Prostate gland (tissue), 2 donors: ENCODE results near the gene NAA80. TPM values are rescaled to one million over a fixed set of nuclear protein-coding genes. Genes with fewer than 3 reads are reported as not detected.

ENCODE experiments used
- DNase-seq: peaks from one replicate; pipeline ENCODE4 v3.0.0-alpha.2; 2019; ENCODE audit warnings: low spot score
- H3K27ac ChIP-seq, 2 donors: fragments of 200-600 bp; sonication (generic); 2 replicates each; pipeline ENCODE4 v1.5.1; 2017 to 2019
- H3K27me3 ChIP-seq: fragments of 200-600 bp; sonication (generic); replicated peaks from 2 replicates; pipeline ENCODE4 v1.5.1; 2019; ENCODE audit not compliant: insufficient read depth
- H3K36me3 ChIP-seq, 2 donors: fragments of 200-600 bp; sonication (generic); 1 replicate in 1 of 2; 2 replicates in 1 of 2; pipeline versions ENCODE4 v1.5.1 to v1.8.1; 2017 to 2019
- H3K4me1 ChIP-seq: fragments of 200-600 bp; sonication (generic); replicated peaks from 2 replicates; pipeline ENCODE4 v1.5.1; 2019
- H3K4me3 ChIP-seq, 2 donors: fragments of 200-600 bp; sonication (generic); 2 replicates each; pipeline ENCODE4 v1.5.1; 2017 to 2019
- H3K9me3 ChIP-seq: fragments of 200-600 bp; sonication (generic); 2 replicates; pipeline ENCODE4 v1.5.1; 2017
- POLR2A ChIP-seq: fragments of 450-650 bp; IDR thresholded peaks from one replicate; pipeline ENCODE4 v1.6.1; 2016; ENCODE audit warnings: antibody characterized with exemption, mild to moderate bottlenecking
- POLR2AphosphoS5 ChIP-seq: sonication (generic); formaldehyde crosslinking; IDR thresholded peaks from one replicate; pipeline ENCODE4 v1.6.1; 2017; ENCODE audit warnings: antibody characterized with exemption
- WGBS: methylation state at CpG from one replicate; pipeline ENCODE4 v1.1.5; 2018; 5-methylcytosine and 5-hydroxymethylcytosine counted together
- intact Hi-C: fragments of 100-400 bp; cut with DNase I; formaldehyde crosslinking; loops from one replicate; pipeline ENCODE4 v1.14.2; 2022
- total RNA-seq, 2 donors: library from RNA; depleted of rRNA; stranded (reverse); fragments of >200 nt; gene quantifications; one replicate each; pipeline ENCODE4 v1.1.0, GENCODE V29; 2016
- TF ChIP-seq, protein P1 (sequence below), 4 experiments: fragments of 200-600 bp in 2 of 4; fragments of 450-650 bp in 2 of 4; sonication (generic) in 2 of 4; IDR thresholded peaks; 1 replicate in 3 of 4; 2 replicates in 1 of 4; pipeline ENCODE4 v1.5.1; 2016 to 2019; ENCODE audit warnings: antibody characterized with exemption in 4 of 4, mild to moderate bottlenecking in 2 of 4, moderate library complexity in 2 of 4

Gene NAA80
- total RNA-seq, 2 donors from 2014 or later, result 15.8 to 28.0 TPM

DNA sequence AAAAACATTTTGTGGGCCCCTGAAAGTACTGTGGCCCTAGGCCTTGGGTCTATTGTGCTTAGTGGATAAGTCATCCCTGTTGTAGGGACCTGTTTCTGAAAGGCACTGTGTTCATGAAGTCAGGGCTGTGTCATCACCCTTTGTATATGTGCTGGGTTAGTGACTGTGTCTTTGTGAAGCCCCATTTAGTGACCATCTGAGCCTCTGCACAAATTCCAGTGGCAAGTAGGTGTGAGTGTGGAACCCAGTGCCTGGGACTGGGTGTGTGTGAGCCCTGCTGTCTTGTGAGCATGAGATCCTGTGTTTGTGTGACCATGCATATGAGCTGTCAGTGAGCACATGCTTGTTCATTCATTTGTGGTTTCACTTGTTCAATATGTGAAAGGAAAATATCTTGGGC is 5.4 kb upstream of the NAA80 start:
- Histone ChIP-seq H3K4me1 (no peaks in the 10 kb centered on the region), H3K27ac (no peak overlapping the region), H3K4me3 (no peak overlapping the region), H3K9me3 (no peaks in the 10 kb centered on the region), H3K36me3 (no peaks in the 10 kb centered on the region), H3K27me3 (no peaks in the 10 kb centered on the region)
- intact Hi-C loops, result no loop called here
- DNase-seq, result no peak
- TF ChIP-seq, protein P1, sequence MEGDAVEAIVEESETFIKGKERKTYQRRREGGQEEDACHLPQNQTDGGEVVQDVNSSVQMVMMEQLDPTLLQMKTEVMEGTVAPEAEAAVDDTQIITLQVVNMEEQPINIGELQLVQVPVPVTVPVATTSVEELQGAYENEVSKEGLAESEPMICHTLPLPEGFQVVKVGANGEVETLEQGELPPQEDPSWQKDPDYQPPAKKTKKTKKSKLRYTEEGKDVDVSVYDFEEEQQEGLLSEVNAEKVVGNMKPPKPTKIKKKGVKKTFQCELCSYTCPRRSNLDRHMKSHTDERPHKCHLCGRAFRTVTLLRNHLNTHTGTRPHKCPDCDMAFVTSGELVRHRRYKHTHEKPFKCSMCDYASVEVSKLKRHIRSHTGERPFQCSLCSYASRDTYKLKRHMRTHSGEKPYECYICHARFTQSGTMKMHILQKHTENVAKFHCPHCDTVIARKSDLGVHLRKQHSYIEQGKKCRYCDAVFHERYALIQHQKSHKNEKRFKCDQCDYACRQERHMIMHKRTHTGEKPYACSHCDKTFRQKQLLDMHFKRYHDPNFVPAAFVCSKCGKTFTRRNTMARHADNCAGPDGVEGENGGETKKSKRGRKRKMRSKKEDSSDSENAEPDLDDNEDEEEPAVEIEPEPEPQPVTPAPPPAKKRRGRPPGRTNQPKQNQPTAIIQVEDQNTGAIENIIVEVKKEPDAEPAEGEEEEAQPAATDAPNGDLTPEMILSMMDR (IDR thresholded peaks at IDR 0.05), result no peak
- TF ChIP-seq POLR2AphosphoS5 (no peak), POLR2A (no peak)

DNA sequence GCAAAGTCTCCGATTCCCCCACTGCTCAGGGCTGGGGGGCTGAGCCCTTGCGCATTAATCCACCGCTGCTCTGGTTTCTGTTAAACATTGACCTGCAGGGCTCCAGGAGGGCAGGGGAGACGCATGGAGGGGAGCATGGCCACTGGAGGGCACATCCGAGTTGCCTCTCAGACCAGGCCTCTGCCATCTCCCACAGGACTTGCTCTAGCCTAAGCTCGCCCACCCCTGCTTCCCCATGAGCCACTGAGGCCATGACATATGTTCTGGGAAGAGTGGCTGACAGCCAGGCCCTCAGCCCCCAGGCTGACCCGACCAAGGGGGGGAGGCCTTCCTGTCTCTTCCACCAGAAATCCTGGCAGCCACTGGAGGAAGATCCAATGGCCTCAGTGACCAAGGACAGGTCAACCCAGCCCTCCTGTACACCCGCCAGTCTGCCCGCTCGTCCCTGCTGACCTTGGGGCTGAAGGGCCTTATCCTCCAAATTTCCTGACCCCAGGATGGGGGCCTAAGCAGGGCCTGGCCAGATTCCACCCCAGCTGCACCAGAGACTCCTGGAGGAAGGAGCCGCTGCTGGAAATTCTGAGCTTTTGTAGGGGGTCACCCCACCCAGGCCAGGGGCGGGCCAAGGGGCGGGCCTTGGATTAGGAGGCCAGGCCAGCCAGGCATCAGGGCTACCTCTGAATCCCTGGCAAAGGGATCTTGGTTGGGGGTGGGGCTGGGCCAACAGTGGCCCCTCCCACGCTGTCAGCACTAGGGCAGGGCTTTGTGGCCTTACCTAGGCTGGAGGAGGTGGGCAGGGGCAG is 4.0 kb upstream of the NAA80 start, which contains the start of gene HYAL1:
TSS of gene HYAL1 (minus strand) at position 562 of the 803 bp plus-strand sequence. CDS start 618 bp downstream, outside the sequence.
- peaks cover 7% of the 10 kb centered on the region for H3K4me1 ChIP-seq
- no peaks in the 10 kb centered on the region for H3K36me3 ChIP-seq
- peak within 1 kb of the TSS in 1 of 2 donors; percentile 32 for H3K27ac ChIP-seq
- TF ChIP-seq, protein P1 (IDR thresholded peaks at IDR 0.05), result no peak
- TF ChIP-seq POLR2AphosphoS5 (no peak), POLR2A (no peak)
- no peaks in the 10 kb centered on the region for H3K27me3 ChIP-seq
- WGBS, result 53% methylated on average over 13 of the region's 14 CpGs
- DNase-seq, result no peak
- no peak within 1 kb of the TSS for H3K4me3 ChIP-seq
- intact Hi-C loops, result no loop called here
- H3K9me3 ChIP-seq, result no peaks in the 10 kb centered on the region

DNA sequence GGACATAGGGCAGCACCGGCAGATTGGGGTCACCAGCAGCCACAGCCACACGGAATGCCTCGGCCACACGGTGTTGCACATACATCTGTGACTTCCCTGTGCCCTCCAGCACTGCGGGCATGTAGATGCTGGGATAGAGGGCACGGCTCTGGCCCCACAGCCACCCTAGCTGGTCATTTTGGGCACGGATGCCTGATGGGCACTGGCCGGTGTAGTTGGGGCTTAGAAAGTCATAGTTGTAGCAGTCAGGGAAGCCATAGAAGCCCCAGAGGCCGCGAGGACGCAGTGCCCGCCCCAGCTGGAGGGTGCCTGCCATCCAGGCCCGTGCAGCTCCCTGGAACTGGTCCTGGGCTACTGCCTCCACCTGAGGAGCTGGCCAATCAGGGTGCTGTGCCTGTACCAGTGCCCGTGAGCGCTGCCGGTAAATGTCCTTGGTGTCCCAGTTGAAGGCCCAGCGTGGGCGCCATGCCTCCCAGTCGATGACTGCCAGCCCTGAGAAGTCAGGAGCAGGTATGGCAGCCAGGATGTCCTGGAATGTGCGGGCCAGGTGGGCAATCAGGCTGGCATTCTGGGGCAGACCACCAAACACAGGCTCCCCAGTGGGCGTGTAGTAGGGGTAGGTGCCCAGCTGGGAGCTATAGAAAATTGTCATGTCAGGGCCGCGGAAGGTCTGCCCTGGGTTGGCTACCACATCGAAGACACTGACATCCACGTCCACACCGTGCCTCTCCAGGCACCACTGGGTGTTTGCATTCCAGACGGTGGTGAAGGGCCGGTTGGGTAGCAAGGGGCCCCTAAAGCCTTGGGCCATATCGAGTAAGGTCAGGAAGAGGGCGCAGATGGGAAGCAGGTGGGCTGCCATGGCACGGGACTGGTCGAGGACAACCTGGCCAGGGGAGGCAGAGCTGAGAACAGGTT is 3.1 kb upstream of the NAA80 start:
- TF ChIP-seq POLR2A, result no peak
- no peak for TF ChIP-seq POLR2AphosphoS5
- TF ChIP-seq, protein P1 (IDR thresholded peaks at IDR 0.05), result no peak
- no peak for DNase-seq

DNA sequence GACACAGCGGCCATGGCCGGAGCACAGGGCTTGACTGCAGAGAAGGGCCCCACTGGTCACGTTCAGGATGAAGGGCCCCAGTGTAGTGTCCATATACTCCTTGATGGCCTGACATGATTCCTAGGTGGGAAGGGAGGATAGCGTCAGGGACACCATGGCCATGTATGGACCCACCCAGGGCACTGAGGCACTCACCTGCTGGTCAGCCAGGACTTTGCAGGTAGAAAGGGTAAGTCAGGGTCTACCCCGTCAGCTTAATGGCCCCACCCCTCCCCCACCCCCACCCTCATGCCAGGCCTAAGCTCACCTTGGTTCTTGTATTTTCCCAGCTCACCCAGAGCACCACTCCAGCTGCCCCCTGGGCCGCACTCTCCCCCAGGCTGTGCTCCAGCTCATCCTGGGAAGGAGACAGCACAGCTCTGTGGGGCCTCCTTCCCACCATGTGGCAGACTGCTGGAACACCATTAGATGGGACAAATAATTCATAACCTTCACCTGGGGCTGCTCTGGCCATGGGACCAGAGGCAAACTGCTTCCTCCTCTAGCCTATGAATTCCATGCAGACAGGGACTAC is 1.6 kb upstream of the NAA80 start:
- H3K27me3 ChIP-seq, result no peaks in the 10 kb centered on the region
- no peaks in the 10 kb centered on the region for H3K9me3 ChIP-seq
- H3K27ac ChIP-seq, result peak overlapping the region; percentile 84 to 89
- H3K36me3 ChIP-seq, result no peaks in the 10 kb centered on the region
- H3K4me3 ChIP-seq, result no peak overlapping the region
- WGBS, result 92% methylated on average over 6 of the region's 6 CpGs
- TF ChIP-seq POLR2AphosphoS5 (no peak), POLR2A (no peak)
- TF ChIP-seq, protein P1 (IDR thresholded peaks at IDR 0.05), result no peak
- no peak for DNase-seq
- peaks cover 11% of the 10 kb centered on the region for H3K4me1 ChIP-seq
- intact Hi-C loops, result no loop called here

More for the DNA sequence above, 3.1 kb upstream of the NAA80 start:
- WGBS, result 84% methylated on average over 25 of the region's 32 CpGs
- no peaks in the 10 kb centered on the region for H3K27me3 ChIP-seq
- H3K4me3 ChIP-seq, result no peak overlapping the region
- H3K4me1 ChIP-seq, result peaks cover 11% of the 10 kb centered on the region
- no peaks in the 10 kb centered on the region for H3K9me3 ChIP-seq
- H3K36me3 ChIP-seq, result no peaks in the 10 kb centered on the region
- H3K27ac ChIP-seq, result no peak overlapping the region
- intact Hi-C loops, result no loop called here
